ENCODE measurements around the gene CFAP97D1. TPM values are rescaled to one million over a fixed set of nuclear protein-coding genes. Genes with fewer than 3 reads are reported as not detected.

Gene CFAP97D1
- total RNA-seq = 0.20 TPM in 1 of 2 replicates, not detected in the other

DNA sequence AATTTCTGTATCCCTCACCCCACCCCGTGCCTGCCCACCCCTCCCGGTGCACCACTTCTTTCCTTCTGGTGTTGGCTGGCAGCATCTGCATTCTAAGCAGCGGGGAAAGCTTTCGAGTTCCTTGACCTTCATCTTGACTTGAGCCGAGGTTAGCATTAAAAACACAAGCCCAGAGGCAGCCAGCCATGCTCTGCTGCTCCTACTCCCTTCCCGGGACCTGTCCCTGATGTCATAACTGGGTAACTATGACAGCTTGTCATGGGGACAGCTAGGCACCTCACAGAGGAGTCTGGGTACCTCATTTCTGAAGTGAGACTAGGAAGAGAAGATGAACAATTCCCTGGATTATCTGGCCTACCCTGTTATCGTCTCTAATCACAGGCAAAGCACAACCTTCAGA lies at the start of gene CFAP97D1:
TSS of gene CFAP97D1 (plus strand) at position 301 of the 400 bp plus-strand sequence. CDS start at position 329, 28 bp downstream.

DNA sequence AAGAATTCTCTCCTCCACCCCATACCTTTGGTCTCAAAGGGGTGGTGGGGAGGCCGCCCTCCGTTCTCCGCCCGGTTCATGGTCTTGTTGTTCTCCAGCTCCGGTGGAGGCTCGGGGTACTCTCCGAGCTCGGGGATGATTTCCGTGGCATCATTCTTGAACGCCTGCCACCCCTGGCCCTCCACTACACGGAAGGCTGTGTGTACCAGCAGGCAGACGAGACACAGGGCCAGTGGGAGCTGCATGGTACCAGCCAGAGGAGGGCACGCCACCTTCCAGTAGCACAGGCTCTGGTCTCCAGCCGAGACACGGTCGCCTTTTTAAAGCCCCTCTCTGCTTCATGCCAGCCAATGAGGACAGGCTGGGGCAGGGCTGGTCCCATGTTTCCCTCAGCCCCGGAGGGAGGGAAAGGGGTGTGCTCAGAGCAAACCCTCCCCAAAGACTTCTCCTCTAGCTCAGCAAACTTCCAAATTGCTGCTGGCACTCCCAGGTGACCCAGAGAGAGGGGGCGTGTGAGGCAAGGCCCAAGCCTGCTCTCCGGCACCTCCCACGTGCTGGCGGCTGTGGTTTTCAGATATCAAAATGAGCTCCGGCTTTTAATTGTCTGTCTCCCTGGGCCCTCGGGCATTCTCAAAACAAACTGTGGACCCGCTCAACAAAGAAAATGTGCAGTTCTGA lies 21.6 kb upstream of the CFAP97D1 start, which contains the start of gene SOST:
TSS of gene SOST (minus strand) at position 295 of the 678 bp plus-strand sequence. CDS start at position 245, 50 bp downstream.

DNA sequence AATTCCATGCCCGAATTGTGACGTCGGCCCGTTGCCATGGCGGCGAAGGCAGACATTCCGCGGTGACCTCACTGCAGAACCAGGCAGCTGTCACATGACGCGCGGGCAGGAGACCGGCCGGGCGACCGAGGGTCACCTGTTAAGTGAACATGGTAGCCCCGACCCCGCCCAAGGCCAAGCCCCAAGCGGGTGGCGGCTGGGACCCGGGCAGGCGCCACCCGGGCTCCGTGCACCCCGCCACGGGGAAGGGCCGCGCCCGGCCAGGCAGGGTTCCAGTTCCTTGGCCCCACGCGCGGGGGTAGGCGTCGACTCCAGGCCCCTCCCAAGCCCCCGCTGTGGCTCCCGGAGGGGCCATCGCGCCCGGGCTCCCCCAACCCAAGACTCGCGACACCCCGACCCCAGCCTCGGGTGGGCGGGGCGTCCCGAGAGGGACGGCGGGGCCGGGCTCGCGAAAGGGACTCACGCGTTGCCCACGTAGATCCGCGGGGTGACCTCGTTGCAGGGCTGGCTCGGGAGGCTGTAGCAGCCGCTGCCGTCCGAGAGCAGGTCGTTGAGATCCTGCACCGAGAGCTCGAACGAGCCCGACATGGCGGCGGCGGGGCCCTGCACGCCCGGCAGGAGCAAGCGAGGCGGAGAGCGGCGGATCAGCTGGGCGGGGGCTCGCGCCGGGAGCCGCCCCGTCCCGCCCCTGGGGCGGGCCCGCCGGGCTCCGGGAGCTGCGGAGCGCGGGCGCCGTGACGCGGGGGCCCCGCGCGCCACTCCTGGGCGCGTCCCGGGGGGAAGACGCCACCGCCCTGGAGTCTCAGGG lies 1.7 kb upstream of the CFAP97D1 start, which contains the start of gene DUSP3:
TSS of gene DUSP3 (minus strand) at position 641 of the 808 bp plus-strand sequence. CDS start at position 588, 53 bp downstream.

DNA sequence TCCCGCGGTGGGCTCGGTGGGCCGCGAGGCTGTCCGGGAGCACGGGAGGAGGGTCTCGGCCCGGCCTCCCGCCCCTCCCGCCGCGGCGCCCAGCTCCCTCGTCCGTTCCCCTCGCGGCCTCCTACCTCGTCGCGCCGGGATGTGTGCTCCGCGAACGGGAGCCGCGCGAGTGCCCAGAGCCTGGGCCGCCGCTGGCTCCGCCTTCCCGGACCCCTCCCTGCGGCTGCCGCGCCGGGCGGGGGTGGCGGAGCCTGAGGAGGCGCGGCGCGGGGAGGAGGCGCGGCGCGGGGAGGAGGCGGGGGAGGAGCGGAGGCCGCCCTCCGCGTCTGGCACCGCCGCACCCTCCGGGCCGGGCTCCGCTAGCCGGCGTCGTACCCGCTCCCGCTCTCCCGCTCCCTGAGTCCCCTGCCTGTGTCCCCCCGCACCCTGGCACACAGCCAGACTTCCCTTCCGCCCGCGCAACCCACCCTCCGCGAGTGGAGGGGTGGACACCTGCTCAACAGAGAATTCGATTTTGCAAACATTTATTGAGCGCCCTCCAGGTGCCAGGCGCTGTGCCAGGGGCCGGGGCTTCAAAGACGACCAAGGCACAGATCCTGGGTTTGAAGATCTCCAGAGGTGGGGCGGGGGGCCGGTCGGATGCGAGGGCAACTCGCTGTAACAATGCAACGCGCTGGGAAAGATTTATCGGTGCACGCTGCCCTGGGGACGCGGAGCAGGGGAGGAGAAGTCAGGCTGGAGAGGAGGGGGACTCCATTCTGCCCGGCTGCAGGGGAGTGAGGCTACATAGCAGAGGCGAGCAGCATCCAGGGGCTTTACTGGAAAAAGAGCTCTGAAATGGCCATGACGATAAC lies 53.0 kb downstream of the CFAP97D1 start, which contains the start of gene MPP3:
TSS of gene MPP3 (minus strand) at position 171 of the 854 bp plus-strand sequence. CDS start 1,240 bp downstream, outside the sequence.

Other genes starting within 250 kb of the CFAP97D1 start
- gene ETV4, start 234.1 kb upstream of the CFAP97D1 start, total RNA-seq = 2.5 and 3.8 TPM in 2 replicates
- 0.25 TPM in 1 of 2 replicates, not detected in the other for gene MEOX1, start 118.5 kb upstream of the CFAP97D1 start, total RNA-seq
- gene SOST, start 21.6 kb upstream of the CFAP97D1 start, total RNA-seq = not detected in 2 replicates
- gene DUSP3, start 1.5 kb upstream of the CFAP97D1 start, total RNA-seq = 19.4 and 23.5 TPM in 2 replicates
- gene MPP3, start 52.7 kb downstream of the CFAP97D1 start, total RNA-seq = 3.4 and 3.6 TPM in 2 replicates
- gene CD300LG, start 66.7 kb downstream of the CFAP97D1 start, total RNA-seq = 0.50 TPM in 1 of 2 replicates, not detected in the other
- 7.1 and 7.6 TPM in 2 replicates for gene MPP2, start 127.1 kb downstream of the CFAP97D1 start, total RNA-seq
- gene PPY, start 162.0 kb downstream of the CFAP97D1 start, total RNA-seq = not detected in 2 replicates
- gene PYY, start 173.5 kb downstream of the CFAP97D1 start, total RNA-seq = not detected in 2 replicates
- 1.6 TPM in 2 replicates for gene NAGS, start 224.2 kb downstream of the CFAP97D1 start, total RNA-seq
- gene TMEM101, start 234.5 kb downstream of the CFAP97D1 start, total RNA-seq = 30.1 and 34.9 TPM in 2 replicates

Data from cardiac ventricle fibroblast (primary cell).